Body of pancreas (tissue), 4 donors: ENCODE results near the gene USP36.

ENCODE experiments used
- POLR2A ChIP-seq, 3 donors: fragments of 450-650 bp; IDR thresholded peaks; one replicate each; pipeline ENCODE4 v1.6.1; 2016; ENCODE audit warnings: antibody characterized with exemption in 3 of 3, mild to moderate bottlenecking in 2 of 3
- TF ChIP-seq, protein P1 (sequence below), 7 experiments: fragments of 450-650 bp in 4 of 7; fragments of 200-600 bp in 3 of 7; sonication (generic) in 3 of 7; IDR thresholded peaks; one replicate each; pipeline ENCODE4 v1.5.1; 2016 to 2019; ENCODE audit warnings: antibody characterized with exemption in 7 of 7

DNA sequence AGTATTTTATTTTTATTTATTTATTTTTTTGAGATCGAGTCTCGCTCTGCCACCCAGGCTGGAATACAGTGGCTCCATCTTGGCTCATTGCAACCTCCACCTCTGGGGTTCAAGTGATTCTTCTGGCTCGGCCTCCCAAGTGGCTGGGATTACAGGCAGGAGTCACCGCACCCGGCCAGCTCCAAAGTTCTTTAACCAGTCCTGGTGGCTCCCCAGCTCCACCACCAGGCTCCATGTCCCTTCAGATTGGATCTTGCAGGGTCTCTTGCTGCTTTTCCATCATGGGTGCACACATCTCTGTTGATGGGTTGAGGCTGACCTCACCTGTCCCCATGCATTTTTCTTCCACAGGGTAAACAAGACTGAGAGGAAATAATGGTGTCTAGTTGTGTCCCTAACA is 8.4 kb upstream of the USP36 start:
- TF ChIP-seq, protein P1, sequence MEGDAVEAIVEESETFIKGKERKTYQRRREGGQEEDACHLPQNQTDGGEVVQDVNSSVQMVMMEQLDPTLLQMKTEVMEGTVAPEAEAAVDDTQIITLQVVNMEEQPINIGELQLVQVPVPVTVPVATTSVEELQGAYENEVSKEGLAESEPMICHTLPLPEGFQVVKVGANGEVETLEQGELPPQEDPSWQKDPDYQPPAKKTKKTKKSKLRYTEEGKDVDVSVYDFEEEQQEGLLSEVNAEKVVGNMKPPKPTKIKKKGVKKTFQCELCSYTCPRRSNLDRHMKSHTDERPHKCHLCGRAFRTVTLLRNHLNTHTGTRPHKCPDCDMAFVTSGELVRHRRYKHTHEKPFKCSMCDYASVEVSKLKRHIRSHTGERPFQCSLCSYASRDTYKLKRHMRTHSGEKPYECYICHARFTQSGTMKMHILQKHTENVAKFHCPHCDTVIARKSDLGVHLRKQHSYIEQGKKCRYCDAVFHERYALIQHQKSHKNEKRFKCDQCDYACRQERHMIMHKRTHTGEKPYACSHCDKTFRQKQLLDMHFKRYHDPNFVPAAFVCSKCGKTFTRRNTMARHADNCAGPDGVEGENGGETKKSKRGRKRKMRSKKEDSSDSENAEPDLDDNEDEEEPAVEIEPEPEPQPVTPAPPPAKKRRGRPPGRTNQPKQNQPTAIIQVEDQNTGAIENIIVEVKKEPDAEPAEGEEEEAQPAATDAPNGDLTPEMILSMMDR (IDR thresholded peaks at IDR 0.05) = no peak
- TF ChIP-seq POLR2A (IDR thresholded peaks at IDR 0.05) = no peak
